Prostate gland (tissue), 2 donors: ENCODE results near the gene ARHGAP9.

Source experiments
- CTCF ChIP-seq, 4 experiments: fragments of 200-600 bp in 2 of 4; fragments of 450-650 bp in 2 of 4; sonication (generic) in 2 of 4; IDR thresholded peaks; 1 replicate in 3 of 4; 2 replicates in 1 of 4; pipeline ENCODE4 v1.5.1; 2016 to 2019; ENCODE audit warnings: antibody characterized with exemption in 4 of 4, mild to moderate bottlenecking in 2 of 4, moderate library complexity in 2 of 4
- POLR2A ChIP-seq: fragments of 450-650 bp; IDR thresholded peaks from one replicate; pipeline ENCODE4 v1.6.1; 2016; ENCODE audit warnings: antibody characterized with exemption, mild to moderate bottlenecking

DNA sequence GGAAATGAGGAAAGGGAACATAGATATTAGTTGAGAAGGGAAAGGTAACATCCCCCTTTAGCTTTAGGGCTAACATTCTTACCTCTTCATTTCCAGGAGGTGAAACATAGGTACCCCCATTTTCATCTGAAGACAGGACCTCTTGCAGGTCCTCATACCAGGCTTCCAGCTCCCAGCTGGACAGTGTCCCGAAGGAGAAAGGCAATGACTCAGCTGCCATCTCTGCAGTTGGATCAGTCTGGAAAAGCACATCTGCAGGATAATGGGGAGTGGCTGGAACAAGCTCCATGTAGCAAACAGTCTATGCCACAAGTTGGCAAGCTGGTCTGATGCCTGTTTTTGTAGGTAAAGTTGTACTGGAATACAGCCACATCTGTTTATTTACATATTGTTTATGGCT, 37.5 kb upstream of the ARHGAP9 start:
- TF ChIP-seq POLR2A = no peak
- TF ChIP-seq CTCF (IDR thresholded peaks at IDR 0.05) = no peak
